H1 (cell line): ENCODE measurements around the gene KCNK15.

Experiments
- CBX5 ChIP-seq: fragments of 300-800, 300-1000 bp; sonication (generic); IDR thresholded peaks from 2 replicates; pipeline ENCODE4 v1.7.1; 2016; ENCODE audit warnings: antibody characterized with exemption, low read length, low read depth
- EGR1 ChIP-seq: IDR thresholded peaks from 2 replicates; pipeline ENCODE4 v1.6.1; 2011; ENCODE audit warnings: low read depth, low read length, borderline replicate concordance
- EZH2 ChIP-seq: fragments of 200-600 bp; sonication (generic); IDR thresholded peaks from 2 replicates; pipeline ENCODE4 v1.7.1; 2012; ENCODE audit warnings: low read depth, mild to moderate bottlenecking, moderate library complexity, low read length, inconsistent platforms; ENCODE audit not compliant: severe bottlenecking
- MAFK ChIP-seq: IDR thresholded peaks from 2 replicates; pipeline ENCODE4 v1.6.1; 2012; ENCODE audit warnings: low read depth, mild to moderate bottlenecking, improper control_type of control experiment, low read length
- POLR2A ChIP-seq, 2 experiments: IDR thresholded peaks; 1 replicate in 1 of 2; 2 replicates in 1 of 2; pipeline ENCODE4 v1.6.1; 2011; ENCODE audit warnings: low read depth in 2 of 2, low read length in 2 of 2, mild to moderate bottlenecking in 2 of 2; ENCODE audit errors: control extremely low read depth in 1 of 2
- POLR2AphosphoS5 ChIP-seq: IDR thresholded peaks from 2 replicates; pipeline ENCODE4 v1.6.1; 2011; ENCODE audit warnings: low read depth, low read length
- SRF ChIP-seq: IDR thresholded peaks from 2 replicates; pipeline ENCODE4 v1.6.1; 2011; ENCODE audit warnings: mild to moderate bottlenecking, low read depth, low read length, moderate library complexity
- TAF1 ChIP-seq: IDR thresholded peaks from 2 replicates; pipeline ENCODE4 v1.6.1; 2011; ENCODE audit warnings: mild to moderate bottlenecking, low read depth, low read length
- TF ChIP-seq, protein P1 (sequence below), 3 experiments: IDR thresholded peaks; 1 replicate in 2 of 3; 2 replicates in 1 of 3; pipeline versions ENCODE4 v1.5.1 to v1.6.1; 2011; ENCODE audit warnings: low read length in 3 of 3, mild to moderate bottlenecking in 3 of 3, inconsistent platforms in 2 of 3, low read depth in 1 of 3, moderate library complexity in 1 of 3; ENCODE audit not compliant: insufficient read depth in 1 of 3; ENCODE audit errors: control extremely low read depth in 1 of 3

DNA sequence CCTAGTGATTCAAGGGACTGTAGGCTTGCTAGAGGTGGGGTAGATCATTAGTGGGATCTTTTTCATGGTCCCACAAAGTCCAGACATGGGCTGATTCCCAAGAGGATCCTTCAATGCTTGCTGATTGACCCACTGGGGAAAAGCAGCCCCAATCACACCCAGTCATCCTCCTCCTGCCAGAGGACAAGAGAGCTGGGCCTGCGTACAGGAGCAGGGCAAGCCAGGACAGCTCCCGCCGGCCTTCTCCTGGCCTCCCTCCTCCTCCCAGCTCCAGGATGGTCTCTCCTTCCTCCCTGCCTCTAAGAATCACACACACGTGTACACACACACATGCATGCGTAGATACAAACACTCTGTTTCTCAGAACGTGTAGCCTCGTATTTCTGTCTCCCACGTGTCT lies 27.0 kb downstream of the KCNK15 start:
- TF ChIP-seq, protein P1, sequence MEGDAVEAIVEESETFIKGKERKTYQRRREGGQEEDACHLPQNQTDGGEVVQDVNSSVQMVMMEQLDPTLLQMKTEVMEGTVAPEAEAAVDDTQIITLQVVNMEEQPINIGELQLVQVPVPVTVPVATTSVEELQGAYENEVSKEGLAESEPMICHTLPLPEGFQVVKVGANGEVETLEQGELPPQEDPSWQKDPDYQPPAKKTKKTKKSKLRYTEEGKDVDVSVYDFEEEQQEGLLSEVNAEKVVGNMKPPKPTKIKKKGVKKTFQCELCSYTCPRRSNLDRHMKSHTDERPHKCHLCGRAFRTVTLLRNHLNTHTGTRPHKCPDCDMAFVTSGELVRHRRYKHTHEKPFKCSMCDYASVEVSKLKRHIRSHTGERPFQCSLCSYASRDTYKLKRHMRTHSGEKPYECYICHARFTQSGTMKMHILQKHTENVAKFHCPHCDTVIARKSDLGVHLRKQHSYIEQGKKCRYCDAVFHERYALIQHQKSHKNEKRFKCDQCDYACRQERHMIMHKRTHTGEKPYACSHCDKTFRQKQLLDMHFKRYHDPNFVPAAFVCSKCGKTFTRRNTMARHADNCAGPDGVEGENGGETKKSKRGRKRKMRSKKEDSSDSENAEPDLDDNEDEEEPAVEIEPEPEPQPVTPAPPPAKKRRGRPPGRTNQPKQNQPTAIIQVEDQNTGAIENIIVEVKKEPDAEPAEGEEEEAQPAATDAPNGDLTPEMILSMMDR (IDR thresholded peaks at IDR 0.05; ENCODE audit: control extremely low read depth in 1 of 3, insufficient read depth in 1 of 3, low read depth in 1 of 3, low read length in 3 of 3): no peak
- TF ChIP-seq EZH2: no peak
- TF ChIP-seq TAF1: no peak
- no peak for TF ChIP-seq POLR2AphosphoS5
- no peak for TF ChIP-seq EGR1
- TF ChIP-seq MAFK: no peak
- TF ChIP-seq CBX5: no peak
- TF ChIP-seq POLR2A (IDR thresholded peaks at IDR 0.05; ENCODE audit: control extremely low read depth in 1 of 2, low read depth in 2 of 2, low read length in 2 of 2): no peak
- no peak for TF ChIP-seq SRF
